Mucosa of stomach (tissue), 1 donor: Measurements from ENCODE around the gene ZNF540.
A peak's percentile ranks its signal among the peaks of the same experiment; 100 is the strongest.
"Not testable (repeated sequence)": the region's sequence is repeated elsewhere in the genome, so short reads cannot be mapped to it uniquely, and the experiment has no call there.

Source experiments
- H3K27me3 ChIP-seq: one replicate; pipeline ENCODE4 v1.7.0; 2013; ENCODE audit warnings: mild to moderate bottlenecking, low read length; ENCODE audit not compliant: control insufficient read depth, insufficient read depth
- H3K36me3 ChIP-seq: one replicate; pipeline ENCODE4 v1.7.0; 2013; ENCODE audit warnings: low read length; ENCODE audit not compliant: control insufficient read depth, insufficient read depth
- H3K4me1 ChIP-seq: one replicate; pipeline ENCODE4 v1.7.0; 2013; ENCODE audit warnings: mild to moderate bottlenecking, low read length; ENCODE audit not compliant: control insufficient read depth, insufficient read depth
- H3K4me3 ChIP-seq: one replicate; pipeline ENCODE4 v1.7.0; 2013; ENCODE audit warnings: low read length
- H3K9ac ChIP-seq: one replicate; pipeline ENCODE4 v1.7.0; 2013; ENCODE audit warnings: mild to moderate bottlenecking, low read length, moderate library complexity
- H3K9me3 ChIP-seq: one replicate; pipeline ENCODE4 v1.7.0; 2013; ENCODE audit warnings: mild to moderate bottlenecking, low read length, moderate library complexity; ENCODE audit not compliant: control insufficient read depth
- donor health status: Pancreatic carcinoma.

ZNF540 gene

GRCh38 chr19:37654629-37655300, 60.1 kb downstream of the ZNF540 start:
- Histone ChIP-seq H3K27me3 (no peaks in the 10 kb centered on the region), H3K4me3 (peak overlapping the region; percentile 90), H3K9me3 (no peaks in the 10 kb centered on the region), H3K36me3 (no peaks in the 10 kb centered on the region), H3K9ac (peak overlapping the region; percentile 88), H3K4me1 (peaks cover 13% of the 10 kb centered on the region)

GRCh38 chr19:37655301-37655688, 60.6 kb downstream of the ZNF540 start, which contains the start of gene ZFP30:
TSS of gene ZFP30 (minus strand) at chr19:37655465. CDS start at chr19:37647822, 7,643 bp downstream.
- H3K4me1 ChIP-seq: peaks cover 13% of the 10 kb centered on the region
- H3K9ac ChIP-seq: peak within 1 kb of the TSS; percentile 88
- H3K9me3 ChIP-seq: no peaks in the 10 kb centered on the region
- H3K36me3 ChIP-seq: no peaks in the 10 kb centered on the region
- peak within 1 kb of the TSS; percentile 90 for H3K4me3 ChIP-seq
- H3K27me3 ChIP-seq: no peaks in the 10 kb centered on the region

- no peaks in the 10 kb centered on the region for H3K27me3 ChIP-seq
- H3K9ac ChIP-seq: peak overlapping the region; percentile 88
- no peaks in the 10 kb centered on the region for H3K36me3 ChIP-seq
- H3K4me1 ChIP-seq: peaks cover 13% of the 10 kb centered on the region
- H3K9me3 ChIP-seq: no peaks in the 10 kb centered on the region
- peak overlapping the region; percentile 90 for H3K4me3 ChIP-seq
Measured at GRCh38 chr19:37655689-37656371, 61.2 kb downstream of the ZNF540 start.

GRCh38 chr19:37657157-37657556, 62.5 kb downstream of the ZNF540 start:
- peaks cover 13% of the 10 kb centered on the region for H3K4me1 ChIP-seq
- not testable (repeated sequence) for H3K9ac ChIP-seq, H3K27me3 ChIP-seq, H3K4me3 ChIP-seq, H3K36me3 ChIP-seq, H3K9me3 ChIP-seq
